Suppressor macrophage (primary cell): ENCODE measurements around the gene PCYT2.

ENCODE experiments used
- DNase-seq, 4 experiments: peaks; one replicate each; pipeline ENCODE4 v3.0.0-alpha.2; 2020 to 2022

Gene PCYT2

DNA sequence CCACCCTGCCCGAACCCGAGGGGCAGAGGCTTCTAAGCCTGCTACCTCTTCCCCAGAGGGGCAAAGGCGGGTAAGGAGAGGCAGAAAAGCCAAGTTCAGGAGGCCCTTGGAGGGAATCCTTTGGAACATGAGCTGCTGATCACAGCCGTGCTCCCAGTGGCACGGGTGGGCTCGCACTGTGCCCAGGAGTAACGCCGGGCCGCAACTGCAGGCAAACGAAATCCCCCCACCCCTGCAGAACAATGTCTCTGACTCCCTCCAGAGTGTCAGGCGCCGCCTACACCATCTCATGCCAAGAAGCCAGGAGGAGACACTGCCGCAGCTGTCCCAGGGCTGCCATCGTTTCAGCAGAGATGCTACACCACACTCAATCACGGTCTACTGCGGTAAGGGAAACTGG lies 59.8 kb downstream of the PCYT2 start:
- DNase-seq = no peak
